ENCODE measurements around the gene FUCA1. TPM values are rescaled to one million over a fixed set of nuclear protein-coding genes. Genes with fewer than 3 reads are reported as not detected.

The FUCA1 gene
- total and polyA plus RNA-seq, 2 donors (not counting 3 experiments of a cell fraction or from before 2014, with no cell fraction given): 4.9 to 5.6 TPM

DNA sequence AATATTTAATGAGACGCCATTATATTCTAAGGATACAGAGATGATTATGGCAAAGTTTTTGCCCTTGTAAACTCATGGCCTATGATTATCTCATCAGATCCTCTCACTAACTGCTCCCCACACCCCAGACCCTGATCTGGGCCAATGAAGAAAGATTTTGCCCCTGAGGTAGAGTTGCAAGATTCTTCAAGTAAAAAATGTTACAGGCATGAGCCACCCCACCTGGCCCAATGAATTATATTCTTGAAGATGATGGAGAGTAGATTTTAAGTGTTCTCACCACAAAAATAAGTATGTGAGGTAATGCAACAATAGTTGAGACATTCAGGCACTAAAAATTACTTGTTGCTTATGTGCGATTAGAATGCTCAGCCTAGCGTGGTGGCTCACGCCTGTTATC lies 46.8 kb upstream of the FUCA1 start:
- FAIRE-seq (no peak), DNase-seq (ENCODE audit: low read depth, low spot score) (no peak)
- H3K4me2 ChIP-seq (ENCODE audit: insufficient read depth, low read length): no peak overlapping the region
- H3K27me3 ChIP-seq (ENCODE audit: control insufficient read depth in 2 of 2, insufficient read depth in 2 of 2, low read length in 2 of 2): no peaks in the 10 kb centered on the region
- intact Hi-C loops (cut with micrococcal nuclease): no loop called here
- no peaks in the 10 kb centered on the region for H3K9me3 ChIP-seq (replicated peaks; ENCODE audit: control insufficient read depth, insufficient read depth, low read length)
- H3K36me3 ChIP-seq (ENCODE audit: control insufficient read depth in 2 of 2, extremely low read depth in 1 of 2, insufficient read depth in 2 of 2, low read length in 2 of 2): no peaks in the 10 kb centered on the region
- no peak overlapping the region for H2AFZ ChIP-seq (ENCODE audit: low read depth, low read length)
- no peaks in the 10 kb centered on the region for H4K20me1 ChIP-seq (replicated peaks; ENCODE audit: control insufficient read depth, extremely low read depth, insufficient read depth, low read length)
- no peaks in the 10 kb centered on the region for H3K4me1 ChIP-seq (ENCODE audit: control insufficient read depth, extremely low read depth, insufficient read depth, low read length)
- H3K27ac ChIP-seq (ENCODE audit: insufficient read depth, low read depth, low read length): no peak overlapping the region
- no peak overlapping the region for H3K4me3 ChIP-seq (replicated peaks in 1 of 3; ENCODE audit: insufficient read depth in 1 of 3, low read depth in 1 of 3, low read length in 3 of 3)
- BruUV-seq (replicated peaks): no TSS peak
- TF ChIP-seq MAX (IDR thresholded peaks at IDR 0.05; ENCODE audit: insufficient read depth, insufficient read length) (no peak), POLR2AphosphoS5 (IDR thresholded peaks at IDR 0.05; ENCODE audit: insufficient read depth, low read depth, low read length) (no peak), MYC (IDR thresholded peaks at IDR 0.05; ENCODE audit: low read depth, low read length) (no peak), GATA2 (IDR thresholded peaks at IDR 0.05; ENCODE audit: insufficient read depth, insufficient read length, low read depth, low read length) (no peak), POLR2A (IDR thresholded peaks at IDR 0.05; ENCODE audit: low read depth, low read length) (no peak), EZH2 (IDR thresholded peaks at IDR 0.05; ENCODE audit: borderline replicate concordance, low read depth, low read length, severe bottlenecking) (no peak), CTCF (IDR thresholded peaks at IDR 0.05; ENCODE audit: extremely low read depth in 1 of 2, insufficient read depth in 1 of 2, low read depth in 1 of 2, low read length in 2 of 2) (no peak), FOS (IDR thresholded peaks at IDR 0.05; ENCODE audit: borderline replicate concordance, insufficient read depth, low read length) (no peak), JUN (IDR thresholded peaks at IDR 0.05; ENCODE audit: borderline replicate concordance, insufficient read depth, insufficient read length, low read depth) (no peak)
- H3K9me1 ChIP-seq (replicated peaks; ENCODE audit: control insufficient read depth, extremely low read depth, insufficient read depth, low read length): no peaks in the 10 kb centered on the region
- dilution Hi-C loops (cut with MboI; ENCODE audit: extremely low pct_ligation_motif_present, low sequenced_read_pairs): no loop called here
- CTCF ChIA-PET: interaction anchor here (1.8 to 3.2 kb wide), 2 partner anchors 113 to 143 kb away, joined by 6 to 68 read pairs; no protein-coding TSS in a partner anchor
- no peaks in the 10 kb centered on the region for H3K79me2 ChIP-seq (ENCODE audit: control insufficient read depth, insufficient read depth, low read length)
- H3K9ac ChIP-seq (replicated peaks; ENCODE audit: extremely low read depth, insufficient read depth, low read length): no peak overlapping the region
- POLR2A ChIA-PET: no interaction called here
